ENCODE data around the gene TPSAB1.

Gene TPSAB1

DNA sequence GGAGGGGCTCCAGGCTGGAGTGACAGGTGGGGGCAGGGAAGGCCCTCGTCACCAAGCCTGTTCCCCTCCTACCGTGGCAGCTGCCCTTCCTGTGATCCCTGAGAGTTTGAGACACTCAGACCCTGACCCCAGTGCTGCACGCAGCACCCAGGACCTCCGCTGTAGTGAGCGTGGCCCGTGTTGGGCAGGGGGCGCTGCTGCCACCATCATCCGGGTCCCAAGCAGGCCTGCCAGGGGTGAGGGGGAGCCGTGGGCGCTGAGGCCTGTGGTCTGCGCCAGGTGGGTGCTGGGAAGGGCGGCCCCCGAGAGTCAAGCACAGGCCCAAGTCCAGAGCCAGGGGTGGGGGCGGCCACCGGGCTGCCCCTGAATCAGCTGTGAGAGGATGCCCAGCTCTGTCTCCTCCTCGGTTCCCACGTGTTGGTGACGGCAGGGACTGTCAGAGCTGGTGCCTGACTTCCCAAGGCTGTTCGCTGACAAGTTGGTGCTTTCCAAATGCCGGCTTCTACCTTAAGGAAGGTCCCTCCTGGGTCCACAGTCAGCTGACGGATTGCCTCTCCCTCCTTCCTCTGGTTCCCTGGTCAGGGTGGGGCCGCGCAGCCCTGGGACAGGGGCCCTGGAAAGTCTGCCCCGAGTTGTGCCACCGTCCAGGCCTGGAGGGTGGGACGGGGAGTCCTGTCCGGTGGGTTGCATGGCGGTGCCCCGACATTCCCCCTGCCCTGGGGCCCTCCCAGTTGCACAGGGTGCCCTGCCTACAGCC is 46.5 kb upstream of the TPSAB1 start:
- Histone ChIP-seq H3K27me3 (ENCODE audit: insufficient read depth, low read length, poor library complexity) (no peaks in the 10 kb centered on the region), H2AFZ (ENCODE audit: low read depth, low read length) (no peak overlapping the region), H3K4me1 (ENCODE audit: insufficient read depth, low read length) (no peaks in the 10 kb centered on the region), H3K9me3 (ENCODE audit: insufficient read depth, low read length, severe bottlenecking) (no peaks in the 10 kb centered on the region), H3K36me3 (ENCODE audit: insufficient read depth, low read length) (no peaks in the 10 kb centered on the region), H3K4me2 (ENCODE audit: insufficient read depth, low read length) (no peak overlapping the region), H3K27ac (ENCODE audit: low read length) (no peak overlapping the region), H3K9ac (ENCODE audit: low read depth, low read length) (no peak overlapping the region), H3K4me3 (ENCODE audit: low read depth in 1 of 2, low read length in 2 of 2) (no peak overlapping the region), H3K79me2 (ENCODE audit: insufficient read depth, low read length) (no peaks in the 10 kb centered on the region), H4K20me1 (ENCODE audit: insufficient read depth, low read length) (peaks cover 14% of the 10 kb centered on the region)
- TF ChIP-seq EZH2 (IDR thresholded peaks at IDR 0.05; ENCODE audit: borderline replicate concordance, low read depth, low read length, severe bottlenecking), result no peak
- TF ChIP-seq CTCF (IDR thresholded peaks at IDR 0.05; ENCODE audit: borderline replicate concordance, extremely low read depth, low read length, poor library complexity, severe bottlenecking), result no peak
- no peak for ATAC-seq (ENCODE audit: insufficient read depth, low read depth)
- no peak for DNase-seq

DNA sequence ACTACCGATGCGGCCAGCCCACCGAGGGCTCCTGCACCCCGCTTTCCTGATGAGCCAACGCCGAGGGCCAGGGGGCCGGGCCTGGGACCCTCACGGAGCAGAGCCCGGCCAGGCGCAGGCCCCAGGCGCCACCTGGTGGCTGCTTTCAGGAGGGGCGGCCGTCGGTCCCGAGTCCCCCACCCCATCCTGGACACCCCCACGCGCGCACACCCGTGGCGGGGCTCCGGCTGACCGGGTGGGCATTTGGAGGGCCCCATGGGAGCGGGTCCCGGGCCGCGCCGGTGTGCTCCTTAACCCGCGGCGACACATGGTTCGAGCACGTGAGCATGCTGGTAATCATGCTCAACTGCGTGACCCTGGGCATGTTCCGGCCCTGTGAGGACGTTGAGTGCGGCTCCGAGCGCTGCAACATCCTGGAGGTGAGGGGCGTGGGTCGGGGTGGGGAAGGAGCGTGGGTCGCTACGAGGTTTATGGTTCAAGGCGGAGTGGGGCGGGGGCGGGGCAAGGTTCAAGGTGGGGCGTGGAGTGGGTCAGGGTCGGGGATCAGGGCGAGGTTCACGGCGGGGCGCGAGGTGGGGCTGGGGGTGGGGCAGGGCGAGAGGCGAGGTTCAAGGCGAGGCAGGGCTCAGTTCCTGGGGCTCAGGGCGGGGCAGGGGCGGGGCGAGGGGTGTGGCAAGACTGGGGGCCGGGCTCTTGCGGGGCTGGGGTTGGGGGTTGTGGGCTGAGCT is 45.7 kb upstream of the TPSAB1 start:
- DNase-seq (peak; percentile 16), ATAC-seq (ENCODE audit: insufficient read depth, low read depth) (peak; percentile 47; the same call in 1 of the 3 replicates)
- TF ChIP-seq CTCF (IDR thresholded peaks at IDR 0.05; ENCODE audit: borderline replicate concordance, extremely low read depth, low read length, poor library complexity, severe bottlenecking) (peak; percentile 68), EZH2 (IDR thresholded peaks at IDR 0.05; ENCODE audit: borderline replicate concordance, low read depth, low read length, severe bottlenecking) (no peak)
- Histone ChIP-seq H3K27ac (ENCODE audit: low read length) (no peak overlapping the region), H3K4me3 (ENCODE audit: low read depth in 1 of 2, low read length in 2 of 2) (no peak overlapping the region), H3K9ac (ENCODE audit: low read depth, low read length) (no peak overlapping the region), H3K79me2 (ENCODE audit: insufficient read depth, low read length) (no peaks in the 10 kb centered on the region), H4K20me1 (ENCODE audit: insufficient read depth, low read length) (peaks cover 14% of the 10 kb centered on the region; the same call in 1 of the 2 replicates), H3K27me3 (ENCODE audit: insufficient read depth, low read length, poor library complexity) (no peaks in the 10 kb centered on the region), H2AFZ (ENCODE audit: low read depth, low read length) (no peak overlapping the region), H3K9me3 (ENCODE audit: insufficient read depth, low read length, severe bottlenecking) (no peaks in the 10 kb centered on the region), H3K4me2 (ENCODE audit: insufficient read depth, low read length) (no peak overlapping the region), H3K36me3 (ENCODE audit: insufficient read depth, low read length) (no peaks in the 10 kb centered on the region), H3K4me1 (ENCODE audit: insufficient read depth, low read length) (no peaks in the 10 kb centered on the region)

DNA sequence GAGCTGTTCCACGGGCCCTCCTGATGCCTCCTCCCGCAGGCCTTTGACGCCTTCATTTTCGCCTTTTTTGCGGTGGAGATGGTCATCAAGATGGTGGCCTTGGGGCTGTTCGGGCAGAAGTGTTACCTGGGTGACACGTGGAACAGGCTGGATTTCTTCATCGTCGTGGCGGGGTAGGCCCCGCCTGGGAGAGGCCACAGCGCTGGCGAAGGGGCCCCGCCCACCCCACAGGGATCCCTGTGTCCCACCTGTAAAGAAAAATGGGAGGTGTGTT is 45.2 kb upstream of the TPSAB1 start:
- DNase-seq (no peak), ATAC-seq (ENCODE audit: insufficient read depth, low read depth) (no peak)
- no peaks in the 10 kb centered on the region for H3K79me2 ChIP-seq (ENCODE audit: insufficient read depth, low read length)
- no peak overlapping the region for H3K27ac ChIP-seq (ENCODE audit: low read length)
- H2AFZ ChIP-seq (ENCODE audit: low read depth, low read length), result no peak overlapping the region
- no peak overlapping the region for H3K9ac ChIP-seq (ENCODE audit: low read depth, low read length)
- no peaks in the 10 kb centered on the region for H3K9me3 ChIP-seq (ENCODE audit: insufficient read depth, low read length, severe bottlenecking)
- H3K27me3 ChIP-seq (ENCODE audit: insufficient read depth, low read length, poor library complexity), result no peaks in the 10 kb centered on the region
- H3K4me3 ChIP-seq (ENCODE audit: low read depth in 1 of 2, low read length in 2 of 2), result no peak overlapping the region
- H4K20me1 ChIP-seq (ENCODE audit: insufficient read depth, low read length), result peaks cover 14% of the 10 kb centered on the region; the same call in 1 of the 2 replicates
- no peaks in the 10 kb centered on the region for H3K36me3 ChIP-seq (ENCODE audit: insufficient read depth, low read length)
- no peaks in the 10 kb centered on the region for H3K4me1 ChIP-seq (ENCODE audit: insufficient read depth, low read length)
- TF ChIP-seq EZH2 (IDR thresholded peaks at IDR 0.05; ENCODE audit: borderline replicate concordance, low read depth, low read length, severe bottlenecking) (no peak), CTCF (IDR thresholded peaks at IDR 0.05; ENCODE audit: borderline replicate concordance, extremely low read depth, low read length, poor library complexity, severe bottlenecking) (no peak)
- H3K4me2 ChIP-seq (ENCODE audit: insufficient read depth, low read length), result no peak overlapping the region
